PC-9 (cell line): Measurements from ENCODE around the gene MDH2.

ENCODE experiments used
- EZH2 ChIP-seq: fragments of 200-600 bp; sonication (generic); IDR thresholded peaks from 2 replicates; pipeline ENCODE4 v1.8.0; 2017; ENCODE audit warnings: antibody characterized with exemption, low read depth
- TF ChIP-seq, protein P1 (sequence below): fragments of 200-600 bp; sonication (generic); conservative IDR thresholded peaks from 2 replicates; pipeline ENCODE4 v1.6.1; 2017; ENCODE audit warnings: mixed run types, antibody characterized with exemption, mild to moderate bottlenecking, moderate library complexity

GRCh38 chr7:76095908-76096307 is 48.0 kb downstream of the MDH2 start:
- TF ChIP-seq, protein P1, sequence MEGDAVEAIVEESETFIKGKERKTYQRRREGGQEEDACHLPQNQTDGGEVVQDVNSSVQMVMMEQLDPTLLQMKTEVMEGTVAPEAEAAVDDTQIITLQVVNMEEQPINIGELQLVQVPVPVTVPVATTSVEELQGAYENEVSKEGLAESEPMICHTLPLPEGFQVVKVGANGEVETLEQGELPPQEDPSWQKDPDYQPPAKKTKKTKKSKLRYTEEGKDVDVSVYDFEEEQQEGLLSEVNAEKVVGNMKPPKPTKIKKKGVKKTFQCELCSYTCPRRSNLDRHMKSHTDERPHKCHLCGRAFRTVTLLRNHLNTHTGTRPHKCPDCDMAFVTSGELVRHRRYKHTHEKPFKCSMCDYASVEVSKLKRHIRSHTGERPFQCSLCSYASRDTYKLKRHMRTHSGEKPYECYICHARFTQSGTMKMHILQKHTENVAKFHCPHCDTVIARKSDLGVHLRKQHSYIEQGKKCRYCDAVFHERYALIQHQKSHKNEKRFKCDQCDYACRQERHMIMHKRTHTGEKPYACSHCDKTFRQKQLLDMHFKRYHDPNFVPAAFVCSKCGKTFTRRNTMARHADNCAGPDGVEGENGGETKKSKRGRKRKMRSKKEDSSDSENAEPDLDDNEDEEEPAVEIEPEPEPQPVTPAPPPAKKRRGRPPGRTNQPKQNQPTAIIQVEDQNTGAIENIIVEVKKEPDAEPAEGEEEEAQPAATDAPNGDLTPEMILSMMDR, result no peak
- no peak for TF ChIP-seq EZH2
